ENCODE measurements around the gene TM2D3. TPM values are rescaled to one million over a fixed set of nuclear protein-coding genes. Genes with fewer than 3 reads are reported as not detected.

Gene TM2D3
- total and polyA plus RNA-seq, 10 donors = 33.6 to 97.4 (median 52.5) TPM

GRCh38 chr15:101669744-101670143 lies 17.6 kb upstream of the TM2D3 start:
- H3K4me3 ChIP-seq = no peak overlapping the region
- no peaks in the 10 kb centered on the region for H3K27me3 ChIP-seq (replicated peaks in 1 of 7)
- H3K4me1 ChIP-seq = no peaks in the 10 kb centered on the region
- TF ChIP-seq POLR2AphosphoS5 (IDR thresholded peaks at IDR 0.05) (no peak), POLR2A (IDR thresholded peaks at IDR 0.05) (no peak), CTCF (IDR thresholded peaks at IDR 0.05 in 8 of 11, conservative IDR thresholded peaks at IDR 0.05 in 3 of 11) (no peak)
- H3K9me3 ChIP-seq = peaks cover 0 to 12% (median 7%) of the 10 kb centered on the region in 8 donors
- WGBS, 5 donors = 90 to 99% (median 92%) methylated on average over 3 of the region's 3 CpGs
- peaks cover 0 to 79% (median 40%) of the 10 kb centered on the region in 6 donors for H3K36me3 ChIP-seq
- intact Hi-C loops (cut with DNase I; ENCODE audit: low total_unique reads) = no loop called here
- no peak for DNase-seq
- no peak overlapping the region for H3K27ac ChIP-seq

DNA sequence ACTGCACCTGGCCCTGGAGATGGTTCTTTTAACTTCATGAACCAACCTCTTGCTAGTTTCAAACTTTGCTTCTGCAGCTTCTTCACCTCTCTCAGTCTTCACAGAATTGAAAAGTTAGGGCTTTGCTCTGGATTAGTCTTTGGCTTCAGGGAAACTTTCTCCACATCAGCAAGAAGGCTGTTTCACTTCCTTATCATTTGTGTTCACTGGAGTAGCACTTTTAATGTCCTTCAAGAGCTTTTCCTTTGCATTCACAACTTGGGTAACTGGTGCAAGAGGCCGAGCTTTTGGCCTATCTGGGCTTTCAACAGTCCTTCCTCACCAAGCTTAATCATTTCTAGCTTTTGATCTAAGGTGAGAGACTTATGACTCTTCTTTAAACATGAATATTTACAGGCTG lies 15.7 kb upstream of the TM2D3 start:
- no peak overlapping the region for H3K27ac ChIP-seq
- H3K4me3 ChIP-seq = no peak overlapping the region
- H3K36me3 ChIP-seq = peaks cover 0 to 60% (median 22%) of the 10 kb centered on the region in 6 donors
- no peaks in the 10 kb centered on the region for H3K27me3 ChIP-seq (replicated peaks in 1 of 7)
- intact Hi-C loops (cut with DNase I; ENCODE audit: low total_unique reads) = no loop called here
- TF ChIP-seq POLR2AphosphoS5 (IDR thresholded peaks at IDR 0.05) (no peak), POLR2A (IDR thresholded peaks at IDR 0.05) (no peak), CTCF (IDR thresholded peaks at IDR 0.05 in 8 of 11, conservative IDR thresholded peaks at IDR 0.05 in 3 of 11) (no peak)
- H3K9me3 ChIP-seq = peaks cover 0 to 12% (median 7%) of the 10 kb centered on the region in 8 donors
- H3K4me1 ChIP-seq = no peaks in the 10 kb centered on the region
- no peak for DNase-seq
- 72 to 92% (median 87%) methylated on average over 1 of the region's 1 CpG for WGBS, 5 donors

GRCh38 chr15:101664303-101664913 lies 12.2 kb upstream of the TM2D3 start:
- TF ChIP-seq POLR2A (IDR thresholded peaks at IDR 0.05) (no peak), CTCF (IDR thresholded peaks at IDR 0.05 in 8 of 11, conservative IDR thresholded peaks at IDR 0.05 in 3 of 11) (peak in 5 of 11 experiments; percentile 8 to 33 (median 20)), POLR2AphosphoS5 (IDR thresholded peaks at IDR 0.05) (no peak)
- 76 to 98% (median 83%) methylated on average over 9 of the region's 9 CpGs for WGBS, 5 donors
- intact Hi-C loops (cut with DNase I; ENCODE audit: low total_unique reads) = no loop called here

GRCh38 chr15:101662203-101662602 lies 10.0 kb upstream of the TM2D3 start:
- H3K9me3 ChIP-seq = peaks cover 0 to 7% (median 5%) of the 10 kb centered on the region in 8 donors
- TF ChIP-seq POLR2A (IDR thresholded peaks at IDR 0.05) = no peak
- TF ChIP-seq CTCF (IDR thresholded peaks at IDR 0.05 in 8 of 11, conservative IDR thresholded peaks at IDR 0.05 in 3 of 11) = no peak
- peaks cover 0 to 37% (median 2%) of the 10 kb centered on the region in 6 donors for H3K36me3 ChIP-seq
- DNase-seq = no peak
- no peaks in the 10 kb centered on the region for H3K4me1 ChIP-seq
- H3K27me3 ChIP-seq (replicated peaks in 1 of 7) = no peaks in the 10 kb centered on the region
- intact Hi-C loops (cut with DNase I; ENCODE audit: low total_unique reads) = no loop called here
- no peak overlapping the region for H3K4me3 ChIP-seq
- WGBS, 5 donors = 90 to 98% (median 93%) methylated on average over 1 of the region's 1 CpG
- H3K27ac ChIP-seq = no peak overlapping the region

More at GRCh38 chr15:101664303-101664913, 12.2 kb upstream of the TM2D3 start:
- no peaks in the 10 kb centered on the region for H3K27me3 ChIP-seq (replicated peaks in 1 of 7)
- no peak overlapping the region for H3K27ac ChIP-seq
- H3K4me3 ChIP-seq = no peak overlapping the region
- H3K4me1 ChIP-seq = no peaks in the 10 kb centered on the region
- peaks cover 0 to 12% (median 7%) of the 10 kb centered on the region in 8 donors for H3K9me3 ChIP-seq
- DNase-seq = no peak
- peaks cover 0 to 47% (median 2%) of the 10 kb centered on the region in 6 donors for H3K36me3 ChIP-seq

Data from spleen (tissue), 11 donors.